ENCODE results near the gene CLEC9A.

Gene CLEC9A

DNA sequence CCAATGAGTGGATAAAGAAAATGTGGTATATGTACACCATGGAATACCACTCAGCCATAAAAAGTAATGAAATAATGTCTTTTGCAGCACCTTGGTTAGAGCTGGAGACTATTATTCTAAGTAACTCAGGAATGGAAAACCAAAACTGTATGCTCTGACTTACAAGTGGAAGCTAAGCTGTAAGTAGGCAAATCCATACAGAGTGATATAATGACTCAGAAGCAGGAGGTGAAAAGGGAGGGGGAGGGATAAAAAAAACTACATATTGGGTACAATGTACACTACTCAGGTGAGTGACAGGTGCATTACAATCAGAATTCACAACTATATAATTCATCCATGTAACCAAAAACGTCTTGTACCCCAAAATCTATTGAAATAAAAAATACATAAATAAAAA lies 83.4 kb downstream of the CLEC9A start:
- no peaks in the 10 kb centered on the region for H3K27me3 ChIP-seq (ENCODE audit: control insufficient read depth, insufficient read depth, low read length)
- no peak overlapping the region for H3K4me2 ChIP-seq (ENCODE audit: low read length)
- no peaks in the 10 kb centered on the region for H3K36me3 ChIP-seq (ENCODE audit: insufficient read depth, low read length)
- H3K4me3 ChIP-seq (ENCODE audit: low read length): no peak overlapping the region
- no peaks in the 10 kb centered on the region for H3K4me1 ChIP-seq (ENCODE audit: control insufficient read depth, insufficient read depth, low read length)
- H3K9me3 ChIP-seq (replicated peaks; ENCODE audit: low read length): no peaks in the 10 kb centered on the region
- no peak overlapping the region for H3K9ac ChIP-seq (ENCODE audit: low read depth, low read length)

- Histone ChIP-seq H3K27me3 (ENCODE audit: control insufficient read depth, insufficient read depth, low read length) (no peaks in the 10 kb centered on the region), H3K4me2 (ENCODE audit: low read length) (no peak overlapping the region), H3K4me3 (ENCODE audit: low read length) (no peak overlapping the region), H3K9ac (ENCODE audit: low read depth, low read length) (no peak overlapping the region), H3K36me3 (ENCODE audit: insufficient read depth, low read length) (no peaks in the 10 kb centered on the region), H3K4me1 (ENCODE audit: control insufficient read depth, insufficient read depth, low read length) (no peaks in the 10 kb centered on the region), H3K9me3 (replicated peaks; ENCODE audit: low read length) (no peaks in the 10 kb centered on the region)
Observed at GRCh38 chr12:10115311-10115710, 84.8 kb downstream of the CLEC9A start.

Data from skeletal muscle satellite cell (primary cell).